Activated CD8-positive, alpha-beta T cell treated with anti-CD3 and anti-CD28 coated beads for 36 hours (primary cell): ENCODE results near the gene CELF4. TPM values are rescaled to one million over a fixed set of nuclear protein-coding genes. Genes with fewer than 3 reads are reported as not detected.

Source experiments
- ATAC-seq: fragments of 200-7000 bp; cut with Tn5 transposase; one replicate; pipeline ENCODE4 v1.10.0; 2021; ENCODE audit warnings: mild to moderate bottlenecking, moderate library complexity
- CTCF ChIA-PET: fragments of 350-600 bp; sonication (Branson Sonifier 250); formaldehyde crosslinking; loops from one replicate; lab custom pipeline; 2021; ENCODE audit warnings: antibody characterized with exemption; lab: Charles Lee
- POLR2A ChIA-PET: fragments of 350-600 bp; sonication (Branson Sonifier 250); formaldehyde crosslinking; loops from one replicate; lab custom pipeline; 2021; ENCODE audit warnings: antibody characterized with exemption; lab: Charles Lee
- DNase-seq: peaks from one replicate; pipeline ENCODE4 v3.0.0-alpha.2; 2020
- H3K27ac Mint-ChIP-seq: one replicate; pipeline ENCODE4 v1.8.0; 2021; ENCODE audit warnings: mild to moderate bottlenecking, mixed read lengths
- H3K27me3 Mint-ChIP-seq: one replicate; pipeline ENCODE4 v1.8.0; 2021; ENCODE audit warnings: mixed read lengths
- H3K36me3 Mint-ChIP-seq: one replicate; pipeline ENCODE4 v1.8.0; 2021; ENCODE audit warnings: low read depth, mixed read lengths
- H3K4me1 Mint-ChIP-seq: one replicate; pipeline ENCODE4 v1.8.0; 2021; ENCODE audit warnings: low read depth, mixed read lengths
- H3K4me3 Mint-ChIP-seq: one replicate; pipeline ENCODE4 v1.8.0; 2021; ENCODE audit warnings: mild to moderate bottlenecking, moderate library complexity, mixed read lengths
- H3K9me3 Mint-ChIP-seq: one replicate; pipeline ENCODE4 v1.8.0; 2021; ENCODE audit warnings: mixed read lengths
- CTCF ChIP-seq: fragments of 200-600 bp; IDR thresholded peaks from one replicate; pipeline ENCODE4 v1.8.0; 2022; ENCODE audit warnings: antibody characterized with exemption, mild to moderate bottlenecking
- intact Hi-C: fragments of 100-400 bp; cut with micrococcal nuclease; formaldehyde crosslinking; loops from one replicate; pipeline ENCODE4 v1.10.0; 2022
- total RNA-seq, 2 experiments: library from RNA; stranded (reverse); gene quantifications; one replicate each; pipeline ENCODE4 v1.2.3, GENCODE V29; 2021

The CELF4 gene
- total RNA-seq, 2 experiments from 2014 or later = not detected

DNA sequence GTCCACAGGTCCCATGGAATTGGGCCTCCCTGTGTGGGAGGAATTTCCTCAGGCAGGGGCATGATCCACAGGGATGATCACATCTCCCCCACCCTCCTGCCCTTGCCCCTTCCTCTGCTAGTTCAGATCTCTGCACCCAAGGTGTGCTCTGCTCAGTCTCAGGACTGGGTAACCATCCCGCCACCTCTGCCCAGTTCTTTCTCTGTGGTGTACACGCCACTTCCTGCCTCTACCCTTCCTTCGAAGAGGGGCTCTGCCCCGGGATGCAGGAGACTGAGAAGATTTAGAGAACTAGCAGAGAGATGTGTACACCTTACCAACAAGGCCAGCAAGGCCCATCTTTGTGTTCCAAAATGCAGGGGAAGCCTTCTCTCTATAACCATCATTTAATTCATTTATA is 160.4 kb downstream of the CELF4 start:
- POLR2A ChIA-PET = no interaction called here
- CTCF ChIA-PET = no interaction called here
- no peak overlapping the region for H3K27ac Mint-ChIP-seq

GRCh38 chr18:37403788-37404187 is 161.8 kb downstream of the CELF4 start:
- POLR2A ChIA-PET = no interaction called here
- DNase-seq = no peak
- CTCF ChIA-PET = no interaction called here
- Mint-ChIP-seq H3K27ac (no peak overlapping the region), H3K27me3 (no peaks in the 10 kb centered on the region), H3K36me3 (no peaks in the 10 kb centered on the region), H3K4me3 (no peak overlapping the region), H3K4me1 (peaks cover 2% of the 10 kb centered on the region), H3K9me3 (no peaks in the 10 kb centered on the region)
- ATAC-seq = no peak
- intact Hi-C loops = no loop called here
- no peak for TF ChIP-seq CTCF

More for the DNA sequence above, 160.4 kb downstream of the CELF4 start:
- Mint-ChIP-seq H3K9me3 (no peaks in the 10 kb centered on the region), H3K27me3 (no peaks in the 10 kb centered on the region), H3K4me3 (no peak overlapping the region), H3K36me3 (no peaks in the 10 kb centered on the region), H3K4me1 (peaks cover 2% of the 10 kb centered on the region)
- no peak for DNase-seq
- intact Hi-C loops = no loop called here
- no peak for ATAC-seq
- TF ChIP-seq CTCF = no peak

- ChIA-PET POLR2A (no interaction called here), CTCF (no interaction called here)
- ATAC-seq (no peak), DNase-seq (no peak)
- Mint-ChIP-seq H3K27me3 (no peaks in the 10 kb centered on the region), H3K4me1 (peaks cover 2% of the 10 kb centered on the region), H3K36me3 (no peaks in the 10 kb centered on the region), H3K4me3 (no peak overlapping the region), H3K9me3 (no peaks in the 10 kb centered on the region), H3K27ac (no peak overlapping the region)
- intact Hi-C loops = no loop called here
- TF ChIP-seq CTCF = no peak
Measured at GRCh38 chr18:37403100-37403781, 162.4 kb downstream of the CELF4 start.

DNA sequence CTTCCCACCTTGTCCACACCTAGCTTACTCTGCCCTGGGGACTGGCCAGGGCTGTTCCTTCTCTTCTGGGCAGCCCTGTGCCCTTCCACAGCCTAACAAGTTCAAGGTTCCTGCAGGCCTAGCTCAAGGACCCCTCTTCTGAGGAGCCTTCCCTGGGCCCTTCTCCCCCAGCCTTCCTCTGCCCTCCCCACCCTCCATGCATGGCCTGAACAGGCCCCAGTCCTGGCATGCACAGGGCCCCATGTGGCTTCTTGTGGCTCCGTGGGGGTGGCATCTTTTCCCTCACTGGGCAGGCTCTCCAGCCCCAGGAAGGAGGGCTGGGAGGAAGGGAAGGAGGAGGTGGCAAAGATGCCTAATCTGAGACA is 162.9 kb downstream of the CELF4 start:
- Mint-ChIP-seq H3K36me3 (no peaks in the 10 kb centered on the region), H3K4me3 (no peak overlapping the region), H3K27me3 (no peaks in the 10 kb centered on the region), H3K9me3 (no peaks in the 10 kb centered on the region), H3K27ac (no peak overlapping the region), H3K4me1 (peaks cover 2% of the 10 kb centered on the region)
- ChIA-PET POLR2A (no interaction called here), CTCF (no interaction called here)
- intact Hi-C loops = no loop called here
- no peak for ATAC-seq
- no peak for TF ChIP-seq CTCF
- DNase-seq = no peak

DNA sequence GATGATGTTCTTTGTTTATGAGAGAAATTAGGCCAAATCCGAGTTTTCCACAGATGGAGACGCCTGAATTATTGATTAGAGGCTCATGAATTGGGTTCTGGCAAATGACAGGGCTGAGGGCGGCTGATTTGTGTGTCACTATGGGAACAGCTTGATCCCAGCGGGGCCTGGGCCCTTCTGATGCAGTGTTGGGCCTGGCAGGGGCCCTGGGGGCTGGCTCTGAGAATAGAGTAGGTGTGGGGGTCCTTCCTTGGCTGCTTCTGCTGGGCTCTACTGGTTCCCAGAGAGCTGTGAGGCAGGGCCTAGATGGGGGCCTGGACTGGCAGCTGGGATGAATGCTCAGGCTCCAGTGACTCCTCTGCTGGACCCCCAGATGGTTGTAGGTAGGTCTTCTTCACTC is 164.8 kb downstream of the CELF4 start:
- TF ChIP-seq CTCF = no peak
- ChIA-PET CTCF (no interaction called here), POLR2A (no interaction called here)
- Mint-ChIP-seq H3K27ac (no peak overlapping the region), H3K4me1 (peaks cover 2% of the 10 kb centered on the region), H3K4me3 (no peak overlapping the region), H3K9me3 (no peaks in the 10 kb centered on the region), H3K36me3 (no peaks in the 10 kb centered on the region), H3K27me3 (peaks cover 3% of the 10 kb centered on the region)
- intact Hi-C loops = no loop called here
- no peak for ATAC-seq
- no peak for DNase-seq
